Fibroblast of the conjunctiva (primary cell): ENCODE measurements around the gene MPC1.

Experiments
- DNase-seq: peaks from one replicate; pipeline ENCODE4 v3.0.0-alpha.2; 2010; ENCODE audit warnings: low read depth

The MPC1 gene

GRCh38 chr6:166382933-166383801 is at the start of gene MPC1:
TSS of gene MPC1 (minus strand) at chr6:166382940. CDS start at chr6:166382876, 64 bp downstream.
- peak; percentile 89 for DNase-seq

- DNase-seq, result no peak
Observed at GRCh38 chr6:166430269-166430668, 47.5 kb upstream of the MPC1 start.

GRCh38 chr6:166424431-166424830 is 41.7 kb upstream of the MPC1 start:
- no peak for DNase-seq

- no peak for DNase-seq
Observed at GRCh38 chr6:166423781-166424180, 41.0 kb upstream of the MPC1 start.

GRCh38 chr6:166423051-166423745 is 40.5 kb upstream of the MPC1 start:
- no peak for DNase-seq

GRCh38 chr6:166422201-166422940 is 39.6 kb upstream of the MPC1 start:
- no peak for DNase-seq

GRCh38 chr6:166420351-166420750 is 37.6 kb upstream of the MPC1 start:
- no peak for DNase-seq

GRCh38 chr6:166419717-166420116 is 37.0 kb upstream of the MPC1 start:
- DNase-seq, result no peak

- no peak for DNase-seq
Observed at GRCh38 chr6:166419286-166419685, 36.5 kb upstream of the MPC1 start.

GRCh38 chr6:166418691-166419143 is 36.0 kb upstream of the MPC1 start:
- DNase-seq, result no peak

GRCh38 chr6:166417285-166417691 is 34.5 kb upstream of the MPC1 start:
- DNase-seq, result no peak

- no peak for DNase-seq
Observed at GRCh38 chr6:166415833-166416347, 33.1 kb upstream of the MPC1 start.

GRCh38 chr6:166415306-166415705 is 32.6 kb upstream of the MPC1 start:
- no peak for DNase-seq

- DNase-seq, result no peak
Observed at GRCh38 chr6:166413491-166413951, 30.8 kb upstream of the MPC1 start.

GRCh38 chr6:166412911-166413384 is 30.2 kb upstream of the MPC1 start:
- DNase-seq, result no peak

GRCh38 chr6:166412156-166412910 is 29.6 kb upstream of the MPC1 start:
- DNase-seq, result no peak

GRCh38 chr6:166411721-166412151 is 29.0 kb upstream of the MPC1 start:
- no peak for DNase-seq

GRCh38 chr6:166411271-166411670 is 28.5 kb upstream of the MPC1 start:
- DNase-seq, result no peak

- no peak for DNase-seq
Observed at GRCh38 chr6:166410426-166410935, 27.7 kb upstream of the MPC1 start.

- DNase-seq, result no peak
Observed at GRCh38 chr6:166408936-166409755, 26.4 kb upstream of the MPC1 start.
